Stimulated activated CD8-positive, alpha-beta memory T cell treated with anti-CD3 and anti-CD28 coated beads, Interleukin-12 subunit alpha, Interleukin-12 subunit beta, amount 100 ng/mL, for 4 hours (primary cell): ENCODE measurements around the gene FBH1.
"Not testable (repeated sequence)": the region's sequence is repeated elsewhere in the genome, so short reads cannot be mapped to it uniquely, and the experiment has no call there.

Experiments
- DNase-seq: peaks from one replicate; pipeline ENCODE4 v3.0.0-alpha.2; 2020; ENCODE audit warnings: low read depth

The FBH1 gene

DNA sequence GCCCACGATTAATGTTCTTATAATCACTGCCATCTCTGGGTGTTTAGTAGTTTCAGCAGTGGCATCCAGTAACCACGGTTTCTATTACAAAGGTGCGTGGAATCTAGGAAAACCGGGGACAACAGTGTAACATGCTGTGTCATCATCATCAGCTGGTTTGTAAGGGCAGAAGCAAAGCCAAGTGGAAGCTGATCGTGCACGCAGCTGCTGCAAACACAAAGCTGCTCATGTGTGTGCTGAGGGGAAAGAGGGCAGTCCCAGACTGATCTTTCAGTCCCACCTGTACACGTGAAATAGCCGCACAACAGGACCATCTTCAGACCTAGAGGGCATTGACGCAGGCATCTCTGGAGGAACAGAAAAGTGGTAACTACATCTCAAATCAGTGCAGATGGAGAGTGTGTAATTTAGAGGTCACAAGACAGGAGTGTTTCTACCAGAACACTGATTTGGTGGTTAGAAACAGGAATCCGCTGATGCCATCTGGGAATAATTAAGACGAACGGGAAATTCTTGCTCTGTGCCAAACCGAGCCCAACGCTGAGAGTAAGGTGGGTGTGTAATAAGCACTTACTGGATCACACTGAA is 13.8 kb upstream of the FBH1 start:
- DNase-seq: no peak

GRCh38 chr10:5877041-5877440 is 13.0 kb upstream of the FBH1 start:
- not testable (repeated sequence) for DNase-seq

- no peak for DNase-seq
These were observed 7.1 kb upstream of the FBH1 start for GRCh38 chr10:5882961-5883360.

DNA sequence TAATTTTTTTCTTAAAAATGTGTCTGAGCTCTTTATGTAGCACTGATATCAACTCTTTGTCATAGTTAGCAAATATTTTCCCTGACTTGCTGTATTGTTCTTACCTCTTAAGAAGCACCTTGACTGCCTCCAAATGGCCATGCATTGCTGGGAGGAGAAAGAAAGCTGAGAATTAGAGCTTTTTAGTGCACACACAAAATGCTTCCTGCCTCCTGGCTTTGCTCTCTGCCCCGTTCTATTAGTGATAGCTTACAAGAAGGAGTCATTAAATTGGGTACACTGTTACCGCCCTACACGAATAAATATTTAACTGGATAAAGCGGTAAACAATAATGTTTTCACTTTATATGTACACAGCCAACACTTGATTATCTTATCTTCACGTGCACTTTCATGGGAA is 4.4 kb upstream of the FBH1 start:
- DNase-seq: no peak

- DNase-seq: no peak
These were observed 3.0 kb upstream of the FBH1 start for GRCh38 chr10:5887029-5887428.

DNA sequence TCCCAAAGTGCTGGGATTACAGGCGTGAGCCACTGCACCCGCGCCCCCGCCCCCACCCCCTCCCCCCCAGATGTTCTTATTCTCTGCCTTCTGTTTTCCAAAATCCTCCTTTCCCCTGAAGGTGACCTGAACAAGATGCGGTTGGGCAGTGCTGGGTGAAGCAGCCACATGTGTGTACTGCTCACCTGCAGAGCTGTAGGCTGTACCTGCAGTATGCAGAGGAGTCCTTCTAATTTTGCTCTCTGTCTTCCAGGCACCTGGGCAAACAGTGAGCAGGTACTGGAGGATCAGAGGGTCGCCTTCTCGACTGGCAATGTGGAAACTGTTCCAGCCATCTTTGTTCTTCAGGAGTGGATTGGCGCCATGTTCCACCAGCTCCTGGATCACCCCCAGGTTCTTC is 2.4 kb upstream of the FBH1 start:
- DNase-seq: no peak

DNA sequence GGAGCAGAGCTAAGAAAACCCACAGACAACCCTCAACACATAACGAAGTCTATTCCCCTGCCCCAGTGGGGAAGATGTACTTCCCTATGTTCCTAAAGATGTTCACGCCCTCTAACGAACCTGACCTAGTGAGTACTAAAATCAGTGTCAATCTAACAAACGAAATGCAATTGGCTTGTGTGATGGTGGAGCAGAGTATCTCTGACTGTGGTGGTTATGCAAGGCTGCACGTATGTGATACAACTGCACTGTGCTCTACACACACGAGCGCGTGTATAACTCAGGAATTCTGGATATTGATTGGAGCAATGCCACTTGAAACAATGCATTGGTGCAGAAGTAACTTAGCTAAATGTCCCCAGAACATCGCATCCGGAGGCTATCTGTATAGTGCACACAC is 1.7 kb upstream of the FBH1 start:
- DNase-seq: no peak

GRCh38 chr10:5888843-5889623 is 1.0 kb upstream of the FBH1 start:
- peak; percentile 26 for DNase-seq

- no peak for DNase-seq
These were observed 441 bp downstream of the FBH1 start for GRCh38 chr10:5890452-5890915.

DNA sequence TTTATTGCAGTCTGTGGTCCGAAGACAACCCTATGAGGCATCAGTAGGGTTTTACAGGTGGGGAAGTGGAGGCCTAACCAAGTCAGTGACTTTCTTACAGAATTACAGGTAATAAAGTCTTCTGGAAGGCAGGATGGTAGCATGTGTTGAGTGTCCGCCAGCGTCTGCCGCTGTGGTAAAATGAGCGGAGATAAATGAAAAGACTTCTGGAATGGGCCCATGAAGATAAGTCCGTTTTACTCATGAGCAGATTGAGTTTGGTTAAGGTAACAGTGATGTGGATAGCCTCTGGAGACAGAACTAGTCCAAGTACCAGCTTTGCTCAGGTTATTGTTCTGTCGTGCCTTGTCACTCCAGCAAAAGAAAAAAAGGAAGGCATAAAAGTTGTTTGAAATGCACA is 966 bp downstream of the FBH1 start:
- no peak for DNase-seq

DNA sequence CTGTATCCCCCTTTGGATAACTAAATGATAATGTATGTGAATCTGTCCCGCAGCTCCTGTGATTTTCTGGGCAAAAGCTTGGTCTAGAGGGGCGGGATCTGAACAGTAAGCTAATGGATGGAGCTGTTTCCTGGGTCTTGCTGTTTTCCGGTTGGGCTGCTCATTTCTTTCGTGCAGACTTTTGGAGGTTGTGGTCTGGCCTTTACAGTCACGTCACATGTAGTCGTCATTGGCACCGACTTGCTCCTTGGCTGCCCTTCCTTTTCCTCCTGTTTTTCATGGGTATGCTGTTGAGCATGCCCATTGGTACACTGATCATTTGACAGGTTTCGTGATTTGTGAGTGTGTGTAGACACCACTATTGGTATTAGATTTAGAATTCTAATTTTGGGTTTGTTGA is 2.0 kb downstream of the FBH1 start:
- no peak for DNase-seq

DNA sequence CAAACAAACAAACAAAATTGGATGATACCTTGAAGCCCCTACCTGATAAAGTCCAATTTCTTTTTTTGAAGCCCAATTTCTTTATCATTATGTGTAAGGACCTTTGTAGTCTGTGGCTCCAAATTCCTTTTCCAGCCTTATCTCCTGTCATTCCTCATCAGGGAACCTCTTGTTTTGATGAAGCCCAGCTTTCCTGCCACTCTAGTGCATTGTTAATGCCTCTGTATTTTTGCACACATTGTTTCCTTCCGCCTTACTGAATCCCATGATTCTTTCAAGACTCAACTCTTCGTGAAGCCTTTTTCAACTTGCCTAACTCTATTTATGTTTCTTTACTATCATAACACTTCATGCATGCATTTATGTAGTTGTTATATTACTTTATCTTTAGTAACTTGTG is 3.3 kb downstream of the FBH1 start:
- DNase-seq: no peak

DNA sequence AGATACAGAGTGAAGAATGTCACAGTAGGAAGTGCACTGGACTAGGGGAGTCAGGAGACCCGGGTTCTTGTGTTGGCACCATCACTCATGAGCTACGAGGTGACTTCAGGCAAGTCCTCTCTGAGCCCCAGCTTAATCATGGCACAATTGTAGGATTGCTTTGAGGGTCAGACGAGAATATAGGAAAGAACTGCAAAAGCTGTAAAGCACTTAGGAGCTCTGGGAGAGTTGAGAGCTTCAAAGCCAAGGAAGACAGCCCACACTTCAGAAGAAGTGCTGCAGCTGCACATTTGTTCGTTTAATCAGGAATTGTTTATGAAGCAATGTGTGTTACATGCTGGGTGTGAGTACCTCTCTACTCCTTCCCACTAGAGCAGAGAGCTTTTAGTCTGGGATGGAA is 4.4 kb downstream of the FBH1 start:
- no peak for DNase-seq

DNA sequence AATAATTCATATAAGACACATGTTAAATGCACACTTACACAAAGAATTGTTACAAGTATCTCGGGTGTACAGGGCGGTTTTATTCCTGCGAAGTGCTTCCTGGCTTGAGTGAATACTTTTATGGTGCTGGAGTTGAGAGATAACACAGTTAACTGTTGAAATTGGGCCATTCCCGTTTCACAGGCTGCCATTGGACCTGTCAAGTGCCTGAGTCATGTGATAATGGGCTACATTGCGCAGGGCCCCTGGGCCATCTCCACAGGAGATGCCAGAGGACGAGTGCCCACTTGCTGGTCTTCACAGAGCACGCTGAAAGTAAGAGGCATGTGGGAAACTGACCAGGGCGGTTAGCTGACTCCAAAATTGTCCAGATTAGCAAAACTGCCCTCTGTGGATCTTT is 4.8 kb downstream of the FBH1 start:
- DNase-seq: no peak

GRCh38 chr10:5895365-5895764 is 5.3 kb downstream of the FBH1 start:
- DNase-seq: no peak

GRCh38 chr10:5895804-5896203 is 5.8 kb downstream of the FBH1 start:
- DNase-seq: no peak

DNA sequence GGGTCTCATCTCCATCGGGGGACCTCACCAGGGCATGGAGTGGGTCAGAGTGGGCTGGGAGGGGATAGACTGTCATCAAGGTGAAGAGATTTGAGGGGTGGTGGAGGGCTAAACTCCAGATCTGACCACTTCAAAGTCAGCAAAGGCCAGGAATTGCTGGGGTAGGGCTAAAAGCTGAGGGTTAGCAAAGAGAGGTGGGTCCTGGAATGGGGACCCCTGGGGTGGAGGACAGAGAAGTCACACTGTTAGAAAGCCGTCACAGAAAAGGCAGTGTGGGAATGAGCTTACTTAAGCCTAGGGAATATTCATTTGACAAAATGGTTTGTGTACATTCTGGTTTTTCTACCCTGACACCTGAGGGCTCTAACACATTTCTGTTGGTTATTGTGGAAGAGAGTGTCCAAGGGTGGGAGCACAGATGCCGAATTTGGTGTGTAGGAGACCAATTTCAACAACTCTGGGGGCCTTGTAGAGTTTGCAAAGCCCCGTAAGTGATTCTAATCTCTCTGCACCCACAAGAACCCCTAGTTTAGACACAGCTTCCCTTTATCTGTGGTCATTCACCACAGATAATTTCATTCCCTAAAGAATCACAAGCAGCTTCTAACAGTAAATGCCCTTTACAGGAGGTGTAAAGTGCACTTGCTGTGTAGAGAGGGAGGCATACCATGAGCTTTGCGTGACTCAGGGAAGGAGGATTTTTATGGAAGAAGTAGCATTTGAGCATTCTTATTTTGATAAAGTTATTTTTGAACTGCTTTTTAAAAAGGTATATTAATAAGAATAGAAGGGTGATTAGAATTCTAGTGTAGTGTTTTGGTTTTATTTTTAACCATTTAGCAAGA is 6.4 kb downstream of the FBH1 start:
- no peak for DNase-seq

DNA sequence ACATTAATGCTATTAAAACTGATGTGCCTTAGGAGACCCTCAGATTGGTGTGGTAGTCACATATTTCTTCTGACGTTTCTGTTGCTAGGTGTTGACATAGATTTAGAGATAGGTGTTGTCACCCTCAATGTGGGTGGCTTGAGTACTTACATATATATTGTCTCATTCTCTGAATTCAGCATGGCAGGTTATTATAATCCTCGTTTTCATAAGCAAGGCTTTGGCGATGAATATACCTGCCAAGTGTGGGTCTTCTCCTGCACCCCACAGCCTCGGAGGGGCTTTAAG is 7.0 kb downstream of the FBH1 start:
- no peak for DNase-seq

DNA sequence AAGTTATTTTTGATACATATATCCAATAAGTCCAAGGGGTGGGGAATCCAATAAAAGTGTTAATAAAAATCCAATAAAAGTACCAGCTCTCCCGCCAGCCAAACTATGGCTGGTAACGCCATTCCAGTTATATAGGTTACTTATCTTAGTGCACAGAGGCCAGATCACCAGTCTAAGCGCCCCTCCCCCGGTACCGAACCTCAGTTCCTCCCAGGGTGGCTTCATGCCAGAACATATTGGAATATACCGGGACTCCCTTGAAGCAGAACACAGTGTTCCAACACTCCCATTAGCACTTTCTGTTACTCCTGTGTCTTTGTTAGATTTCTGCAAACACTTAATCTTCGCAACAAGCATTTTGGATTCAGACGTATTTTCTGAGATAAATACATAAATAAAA is 7.5 kb downstream of the FBH1 start:
- no peak for DNase-seq

DNA sequence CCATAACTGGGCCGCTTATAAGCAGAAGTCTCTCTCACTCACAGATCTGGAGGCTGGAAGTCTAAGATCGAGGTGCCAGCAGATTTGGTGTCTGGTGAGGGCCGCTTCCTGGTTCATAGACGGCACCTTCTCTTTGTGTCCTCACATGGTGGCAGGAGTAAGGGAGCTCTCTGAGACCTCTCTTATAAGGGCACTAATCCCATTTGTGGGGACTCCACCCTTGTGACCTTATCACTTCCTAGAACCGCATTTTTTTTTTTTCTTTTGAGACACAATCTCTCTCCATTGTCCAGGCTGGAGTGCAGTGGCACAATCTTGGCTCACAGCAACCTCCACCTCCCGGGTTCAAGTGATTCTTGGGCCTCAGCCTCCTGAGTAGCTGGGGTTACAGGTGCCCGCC is 8.1 kb downstream of the FBH1 start:
- no peak for DNase-seq

DNA sequence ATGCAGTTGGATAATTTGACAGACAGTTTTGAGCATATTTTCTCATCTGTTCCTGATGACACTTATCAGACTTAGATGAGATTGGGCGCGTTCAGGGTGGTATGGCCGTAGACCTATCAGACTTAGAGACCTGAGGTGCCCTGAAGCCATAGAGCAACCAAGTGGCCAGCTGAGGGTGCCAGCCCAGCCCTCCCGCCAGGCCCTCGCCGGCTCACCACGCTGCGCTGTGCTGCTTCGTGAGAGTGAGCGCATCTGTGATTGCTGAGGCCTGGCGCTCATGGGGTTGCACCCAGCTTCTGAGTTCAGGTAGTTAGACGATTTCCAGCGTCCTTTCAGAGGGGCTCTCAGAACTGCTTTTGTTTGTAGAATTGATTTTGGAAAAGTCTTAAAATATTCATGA is 10.2 kb downstream of the FBH1 start:
- no peak for DNase-seq

DNA sequence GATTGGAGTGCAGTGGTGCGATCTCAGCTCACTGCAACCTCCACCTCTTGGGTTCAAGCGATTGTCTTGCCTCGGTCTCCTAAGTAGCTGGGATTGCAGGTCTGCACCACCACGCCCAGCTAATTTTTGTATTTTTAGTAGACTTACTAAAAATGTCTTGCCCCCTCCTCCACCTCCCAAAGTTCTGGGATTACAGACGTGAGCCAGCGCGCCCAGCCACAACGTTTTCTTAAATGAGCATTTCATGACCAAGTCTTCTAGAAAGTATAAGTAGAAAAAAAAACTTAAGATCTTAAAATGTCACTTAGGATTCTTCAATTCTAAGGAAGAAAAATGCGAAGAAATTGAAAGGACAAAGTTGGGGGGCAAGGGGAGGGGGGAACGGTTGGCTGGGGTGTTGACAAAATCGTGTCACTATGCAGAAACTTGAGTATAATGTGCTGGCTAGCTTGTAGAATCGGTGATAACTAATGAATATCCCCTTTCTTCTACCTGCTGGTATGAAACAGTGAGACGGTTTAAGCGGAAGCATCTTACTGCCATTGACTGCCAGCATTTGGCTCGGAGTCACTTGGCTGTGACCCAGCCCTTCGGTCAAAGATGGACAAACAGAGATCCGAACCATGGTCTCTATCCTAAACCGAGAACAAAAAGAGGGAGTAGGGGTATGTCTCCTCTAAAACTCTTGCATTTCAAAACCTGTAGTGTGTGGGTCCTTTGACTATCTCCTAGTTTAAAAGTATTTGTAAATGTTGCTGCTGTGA is 12.7 kb downstream of the FBH1 start:
- no peak for DNase-seq

DNA sequence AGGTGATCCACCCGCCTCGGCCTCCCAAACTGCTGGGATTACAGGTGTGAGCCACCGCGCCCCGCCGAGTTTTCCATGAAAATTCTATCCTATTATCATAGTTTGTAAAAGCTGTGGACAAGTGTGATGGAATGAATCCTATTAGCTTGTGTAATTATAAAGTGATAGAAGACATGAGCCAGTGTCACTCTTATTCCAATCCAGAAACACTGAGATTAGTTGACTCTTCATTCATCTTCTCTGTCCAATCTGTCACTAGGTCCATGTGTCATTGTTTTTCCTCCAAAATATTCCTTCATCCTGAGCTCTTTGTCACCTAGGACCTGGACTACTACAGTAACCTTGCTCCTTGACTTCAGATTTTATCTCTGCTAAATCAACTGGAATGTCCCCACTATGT is 13.5 kb downstream of the FBH1 start:
- DNase-seq: no peak
